Measurements from ENCODE around the gene RBMS3. TPM values are rescaled to one million over a fixed set of nuclear protein-coding genes. Genes with fewer than 3 reads are reported as not detected.
"Not testable (repeated sequence)": the region's sequence is repeated elsewhere in the genome, so short reads cannot be mapped to it uniquely, and the experiment has no call there.

RBMS3 gene
- total RNA-seq, 1 experiment from 2014 or later: 5.9 TPM

DNA sequence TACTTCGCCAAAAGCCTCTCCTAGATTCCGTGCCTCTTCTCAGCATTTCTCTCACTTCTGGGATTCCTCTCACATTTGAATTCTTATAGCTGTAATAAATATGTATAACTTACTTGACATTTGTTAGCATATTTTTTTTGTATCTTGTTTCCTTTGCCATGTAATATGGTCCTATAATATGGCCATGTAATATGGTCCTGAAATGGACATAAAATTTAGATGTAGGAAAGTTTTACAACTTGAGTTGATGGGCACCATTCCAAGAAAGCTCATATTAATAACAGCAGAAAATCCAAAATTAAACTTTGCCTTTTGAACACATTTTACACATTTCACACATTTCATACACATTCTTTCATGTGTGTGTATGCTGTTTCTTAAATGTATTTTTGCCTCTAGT is 480.6 kb downstream of the RBMS3 start:
- in situ Hi-C loops (cut with HindIII; ENCODE audit: low pct_unique_long_range_greater_than_20kb, low sequenced_read_pairs): no loop called here
- no peak for DNase-seq (ENCODE audit: low read depth, low spot score)

- in situ Hi-C loops (cut with HindIII; ENCODE audit: low pct_unique_long_range_greater_than_20kb, low sequenced_read_pairs): no loop called here
- no peak for DNase-seq (ENCODE audit: low read depth, low spot score)
Observed at GRCh38 chr3:29763115-29763514, 482.2 kb downstream of the RBMS3 start.

GRCh38 chr3:29764041-29764440 is 483.2 kb downstream of the RBMS3 start:
- peak; percentile 11 for DNase-seq (ENCODE audit: low read depth, low spot score)
- in situ Hi-C loops (cut with HindIII; ENCODE audit: low pct_unique_long_range_greater_than_20kb, low sequenced_read_pairs): no loop called here

DNA sequence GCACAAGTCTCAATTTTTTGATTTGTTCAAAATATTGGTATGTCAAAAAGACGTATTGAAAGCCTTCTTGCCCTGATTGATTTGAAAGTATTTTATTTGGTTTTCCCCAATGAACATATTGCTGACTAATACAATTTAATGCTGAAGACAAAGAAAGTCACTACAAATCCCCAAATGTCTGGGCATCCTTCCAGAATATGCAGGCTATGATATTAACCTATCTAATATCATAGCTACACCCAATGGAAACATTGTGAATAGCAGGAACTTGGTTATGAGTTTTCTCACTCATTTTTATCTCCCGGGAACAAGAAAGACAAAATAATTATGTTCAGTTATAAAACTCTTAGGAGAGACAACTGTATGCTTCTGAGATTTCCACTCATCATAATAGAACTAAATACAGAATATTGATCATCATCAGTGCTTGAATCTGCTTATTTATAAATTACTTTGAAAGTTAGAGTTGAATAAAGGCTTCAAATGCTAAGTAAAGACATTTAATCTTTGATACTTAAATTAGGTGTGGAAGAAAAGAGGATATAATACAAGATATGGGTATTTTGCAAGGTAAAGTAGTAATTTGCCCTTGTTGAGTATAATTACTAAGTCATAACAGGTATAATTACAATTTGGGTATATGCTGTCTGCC is 483.9 kb downstream of the RBMS3 start:
- in situ Hi-C loops (cut with HindIII; ENCODE audit: low pct_unique_long_range_greater_than_20kb, low sequenced_read_pairs): no loop called here
- DNase-seq (ENCODE audit: low read depth, low spot score): peak; percentile 83

GRCh38 chr3:29771602-29772001 is 490.7 kb downstream of the RBMS3 start:
- DNase-seq (ENCODE audit: low read depth, low spot score): no peak
- in situ Hi-C loops (cut with HindIII; ENCODE audit: low pct_unique_long_range_greater_than_20kb, low sequenced_read_pairs): no loop called here

DNA sequence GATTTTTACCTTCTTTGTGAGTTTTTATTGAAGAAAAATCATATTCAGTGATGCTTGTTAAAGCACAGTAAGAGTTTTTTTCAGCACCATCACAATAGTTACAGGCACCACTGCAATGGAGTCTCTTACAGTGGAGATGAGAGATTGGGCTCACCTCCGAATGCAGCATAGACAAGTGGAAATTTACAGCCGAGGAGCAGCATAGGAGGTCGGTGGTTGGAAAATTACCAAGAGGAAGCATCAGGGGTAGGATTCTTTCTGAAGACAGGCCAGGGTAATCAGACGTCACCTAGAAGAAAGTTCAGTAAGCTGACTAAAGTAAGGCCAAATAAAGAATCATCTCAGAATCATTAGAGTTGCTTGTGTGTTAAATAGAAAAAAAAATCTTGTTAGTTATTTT is 491.6 kb downstream of the RBMS3 start:
- no peak for DNase-seq (ENCODE audit: low read depth, low spot score)
- in situ Hi-C loops (cut with HindIII; ENCODE audit: low pct_unique_long_range_greater_than_20kb, low sequenced_read_pairs): no loop called here

- in situ Hi-C loops (cut with HindIII; ENCODE audit: low pct_unique_long_range_greater_than_20kb, low sequenced_read_pairs): no loop called here
- no peak for DNase-seq (ENCODE audit: low read depth, low spot score)
Observed at GRCh38 chr3:29773481-29773880, 492.6 kb downstream of the RBMS3 start.

GRCh38 chr3:29775340-29775739 is 494.5 kb downstream of the RBMS3 start:
- no peak for DNase-seq (ENCODE audit: low read depth, low spot score)
- in situ Hi-C loops (cut with HindIII; ENCODE audit: low pct_unique_long_range_greater_than_20kb, low sequenced_read_pairs): no loop called here

- in situ Hi-C loops (cut with HindIII; ENCODE audit: low pct_unique_long_range_greater_than_20kb, low sequenced_read_pairs): no loop called here
- no peak for DNase-seq (ENCODE audit: low read depth, low spot score)
Observed at GRCh38 chr3:29777869-29778268, 497.0 kb downstream of the RBMS3 start.

GRCh38 chr3:29789686-29790085 is 508.8 kb downstream of the RBMS3 start:
- in situ Hi-C loops (cut with HindIII; ENCODE audit: low pct_unique_long_range_greater_than_20kb, low sequenced_read_pairs): no loop called here

GRCh38 chr3:29796808-29797207 is 515.9 kb downstream of the RBMS3 start:
- no peak for DNase-seq (ENCODE audit: low read depth, low spot score)
- in situ Hi-C loops (cut with HindIII; ENCODE audit: low pct_unique_long_range_greater_than_20kb, low sequenced_read_pairs): no loop called here

More at GRCh38 chr3:29789686-29790085, 508.8 kb downstream of the RBMS3 start:
- no peak for DNase-seq (ENCODE audit: low read depth, low spot score)

GRCh38 chr3:29802057-29802456 is 521.2 kb downstream of the RBMS3 start:
- in situ Hi-C loops (cut with HindIII; ENCODE audit: low pct_unique_long_range_greater_than_20kb, low sequenced_read_pairs): no loop called here
- DNase-seq (ENCODE audit: low read depth, low spot score): peak; percentile 43

DNA sequence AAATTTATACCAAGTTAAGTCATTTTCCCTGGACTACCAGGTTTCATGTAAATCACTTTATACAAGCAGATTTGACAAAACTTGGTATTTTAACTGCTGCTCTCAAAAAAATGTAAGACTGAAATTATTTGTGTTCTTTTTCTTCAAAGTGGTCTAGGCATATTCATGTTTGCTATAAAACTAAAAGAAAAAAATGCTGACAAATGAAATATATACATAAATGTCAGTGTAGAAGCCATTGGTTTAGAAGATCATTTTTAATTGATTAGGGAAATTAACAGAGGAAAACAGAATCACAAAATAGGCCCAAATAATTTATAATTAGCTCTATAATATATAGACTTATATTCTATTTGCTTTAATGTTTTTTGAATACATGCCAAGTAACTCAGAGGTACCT is 523.2 kb downstream of the RBMS3 start:
- in situ Hi-C loops (cut with HindIII; ENCODE audit: low pct_unique_long_range_greater_than_20kb, low sequenced_read_pairs): no loop called here
- DNase-seq (ENCODE audit: low read depth, low spot score): no peak

- DNase-seq (ENCODE audit: low read depth, low spot score): no peak
- in situ Hi-C loops (cut with HindIII; ENCODE audit: low pct_unique_long_range_greater_than_20kb, low sequenced_read_pairs): no loop called here
Observed at GRCh38 chr3:29805757-29806156, 524.9 kb downstream of the RBMS3 start.

- in situ Hi-C loops (cut with HindIII; ENCODE audit: low pct_unique_long_range_greater_than_20kb, low sequenced_read_pairs); DNase-seq (ENCODE audit: low read depth, low spot score): not testable (repeated sequence)
Observed at GRCh38 chr3:29808324-29808723, 527.5 kb downstream of the RBMS3 start.

- in situ Hi-C loops (cut with HindIII; ENCODE audit: low pct_unique_long_range_greater_than_20kb, low sequenced_read_pairs): no loop called here
- no peak for DNase-seq (ENCODE audit: low read depth, low spot score)
Observed at GRCh38 chr3:29822071-29822470, 541.2 kb downstream of the RBMS3 start.

- DNase-seq (ENCODE audit: low read depth, low spot score): no peak
- in situ Hi-C loops (cut with HindIII; ENCODE audit: low pct_unique_long_range_greater_than_20kb, low sequenced_read_pairs): no loop called here
Observed at GRCh38 chr3:29823233-29823632, 542.4 kb downstream of the RBMS3 start.

- DNase-seq (ENCODE audit: low read depth, low spot score): no peak
- in situ Hi-C loops (cut with HindIII; ENCODE audit: low pct_unique_long_range_greater_than_20kb, low sequenced_read_pairs): no loop called here
Observed at GRCh38 chr3:29826712-29827111, 545.8 kb downstream of the RBMS3 start.

DNA sequence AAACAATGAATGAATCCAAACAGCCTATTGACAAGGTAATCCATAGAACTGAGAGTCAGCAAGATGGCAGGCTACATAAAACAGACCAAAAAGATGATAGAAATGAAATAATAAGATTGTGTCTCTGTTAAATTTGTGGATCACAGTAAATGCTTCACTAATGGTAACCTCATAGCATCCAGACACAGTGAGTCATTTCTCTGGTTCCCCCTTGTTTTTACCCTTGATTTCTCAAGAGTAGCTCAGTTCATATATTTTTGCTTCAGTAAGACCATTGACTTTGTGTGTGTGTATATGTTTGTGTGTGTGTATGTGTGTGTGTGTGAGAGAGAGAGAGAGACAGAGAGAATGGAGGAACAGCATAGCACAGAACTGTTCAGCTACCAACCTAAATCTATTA is 546.9 kb downstream of the RBMS3 start:
- DNase-seq (ENCODE audit: low read depth, low spot score): no peak
- in situ Hi-C loops (cut with HindIII; ENCODE audit: low pct_unique_long_range_greater_than_20kb, low sequenced_read_pairs): no loop called here

- no peak for DNase-seq (ENCODE audit: low read depth, low spot score)
- in situ Hi-C loops (cut with HindIII; ENCODE audit: low pct_unique_long_range_greater_than_20kb, low sequenced_read_pairs): no loop called here
Observed at GRCh38 chr3:29829340-29829739, 548.5 kb downstream of the RBMS3 start.
